Neural cell (in vitro differentiated cells): ENCODE measurements around the gene GSC2.

Experiments
- EZH2 ChIP-seq: fragments of 200-600, 300-800 bp; shearing (Covaris generic), sonication (generic); IDR thresholded peaks from 2 replicates; pipeline ENCODE4 v1.6.1; 2014; ENCODE audit warnings: antibody characterized with exemption, low read length, borderline replicate concordance, mild to moderate bottlenecking; ENCODE audit not compliant: insufficient read depth, poor library complexity, severe bottlenecking
- MXI1 ChIP-seq: fragments of 450-650 bp; conservative IDR thresholded peaks from 2 replicates; pipeline ENCODE4 v1.6.1; 2014; ENCODE audit warnings: antibody characterized with exemption, mild to moderate bottlenecking; ENCODE audit not compliant: poor library complexity, severe bottlenecking
- POLR2AphosphoS5 ChIP-seq: IDR thresholded peaks from 2 replicates; pipeline ENCODE4 v1.6.1; 2012
- TF ChIP-seq, protein P1 (sequence below): fragments of 450-650 bp; IDR thresholded peaks from 2 replicates; pipeline ENCODE4 v1.5.1; 2014; ENCODE audit warnings: antibody characterized with exemption, mild to moderate bottlenecking, moderate library complexity; ENCODE audit not compliant: poor library complexity, severe bottlenecking

DNA sequence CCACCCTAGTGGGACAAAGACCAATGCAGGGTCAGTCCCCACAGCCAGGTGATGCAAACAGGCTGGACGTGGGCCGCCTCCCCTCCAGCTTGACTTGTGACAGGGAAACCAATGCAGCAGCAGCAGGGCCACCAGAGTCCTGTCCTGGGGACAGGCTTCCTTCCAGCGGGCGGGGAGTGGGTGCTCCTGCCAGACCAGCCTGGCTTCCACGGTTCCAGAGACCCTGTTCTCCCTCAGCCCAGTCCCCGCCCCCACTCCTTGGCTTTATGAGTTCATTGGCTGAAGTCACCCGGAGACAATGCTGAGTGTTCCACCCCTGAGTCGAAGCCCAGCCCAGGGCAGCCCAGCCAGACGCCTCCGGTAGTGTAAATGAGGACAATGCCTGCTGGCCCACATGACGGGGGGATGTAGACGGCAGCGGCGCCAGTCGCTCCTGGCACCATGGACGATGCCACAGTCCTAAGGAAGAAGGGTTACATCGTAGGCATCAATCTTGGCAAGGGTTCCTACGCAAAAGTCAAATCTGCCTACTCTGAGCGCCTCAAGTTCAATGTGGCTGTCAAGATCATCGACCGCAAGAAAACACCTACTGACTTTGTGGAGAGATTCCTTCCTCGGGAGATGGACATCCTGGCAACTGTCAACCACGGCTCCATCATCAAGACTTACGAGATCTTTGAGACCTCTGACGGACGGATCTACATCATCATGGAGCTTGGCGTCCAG is 19.0 kb downstream of the GSC2 start, which contains the start of gene TSSK2:
- TF ChIP-seq EZH2 (no peak), MXI1 (no peak), POLR2AphosphoS5 (no peak)
- TF ChIP-seq, protein P1, sequence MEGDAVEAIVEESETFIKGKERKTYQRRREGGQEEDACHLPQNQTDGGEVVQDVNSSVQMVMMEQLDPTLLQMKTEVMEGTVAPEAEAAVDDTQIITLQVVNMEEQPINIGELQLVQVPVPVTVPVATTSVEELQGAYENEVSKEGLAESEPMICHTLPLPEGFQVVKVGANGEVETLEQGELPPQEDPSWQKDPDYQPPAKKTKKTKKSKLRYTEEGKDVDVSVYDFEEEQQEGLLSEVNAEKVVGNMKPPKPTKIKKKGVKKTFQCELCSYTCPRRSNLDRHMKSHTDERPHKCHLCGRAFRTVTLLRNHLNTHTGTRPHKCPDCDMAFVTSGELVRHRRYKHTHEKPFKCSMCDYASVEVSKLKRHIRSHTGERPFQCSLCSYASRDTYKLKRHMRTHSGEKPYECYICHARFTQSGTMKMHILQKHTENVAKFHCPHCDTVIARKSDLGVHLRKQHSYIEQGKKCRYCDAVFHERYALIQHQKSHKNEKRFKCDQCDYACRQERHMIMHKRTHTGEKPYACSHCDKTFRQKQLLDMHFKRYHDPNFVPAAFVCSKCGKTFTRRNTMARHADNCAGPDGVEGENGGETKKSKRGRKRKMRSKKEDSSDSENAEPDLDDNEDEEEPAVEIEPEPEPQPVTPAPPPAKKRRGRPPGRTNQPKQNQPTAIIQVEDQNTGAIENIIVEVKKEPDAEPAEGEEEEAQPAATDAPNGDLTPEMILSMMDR, result no peak
